Mucosa of descending colon (tissue), 3 donors: ENCODE measurements around the gene PRR5L. TPM values are rescaled to one million over a fixed set of nuclear protein-coding genes. Genes with fewer than 3 reads are reported as not detected.

Source experiments
- ATAC-seq: fragments of 200-7000 bp; cut with Tn5 transposase; one replicate; pipeline ENCODE4 v1.9.1; 2020; ENCODE audit warnings: mild to moderate bottlenecking, moderate library complexity
- DNase-seq, 3 donors: peaks; one replicate each; pipeline ENCODE4 v3.0.0-alpha.2; 2020
- H3K36me3 ChIP-seq: fragments of 200-600 bp; one replicate; pipeline ENCODE4 v1.8.0; 2021; ENCODE audit warnings: low read depth, mild to moderate bottlenecking
- H3K4me1 ChIP-seq: fragments of 200-600 bp; one replicate; pipeline ENCODE4 v1.8.0; 2021; ENCODE audit warnings: low read depth, mild to moderate bottlenecking
- H3K4me3 ChIP-seq: fragments of 200-600 bp; one replicate; pipeline ENCODE4 v1.8.0; 2021; ENCODE audit warnings: mild to moderate bottlenecking
- H3K9me3 ChIP-seq: fragments of 200-600 bp; one replicate; pipeline ENCODE4 v1.8.0; 2021; ENCODE audit warnings: mild to moderate bottlenecking
- intact Hi-C, 2 donors: fragments of 100-400 bp; cut with DNase I in 1 of 2; cut with micrococcal nuclease in 1 of 2; formaldehyde crosslinking; loops; one replicate each; pipeline versions ENCODE4 v1.11.0 to v1.11.1; 2022; cut with DNase I, micrococcal nuclease
- total RNA-seq, 3 donors: library from RNA; stranded (reverse); fragmentation: NEBNext Ultra II Directional in 2 of 3; extraction: Animal tissue kit (Norgen Biotek cat#: 25700) in 2 of 3; gene quantifications; one replicate each; pipeline versions ENCODE4 v1.2.1 to v1.2.4, GENCODE V29; 2021 to 2023
- TF ChIP-seq, protein P1 (sequence below): fragments of 200-600 bp; IDR thresholded peaks from one replicate; pipeline ENCODE4 v1.8.0; 2022; ENCODE audit warnings: antibody characterized with exemption, mild to moderate bottlenecking
- donor health status: DM: no; HTN: no; CAD: no; lungs with moderate emphysema.
- donor health status: DM: no; HTN: no; CAD: no.
- donor health status: DM: no; HTN: yes; CAD: no.

The PRR5L gene
- total RNA-seq, 3 donors from 2014 or later = 138 to 250 (median 203) TPM

DNA sequence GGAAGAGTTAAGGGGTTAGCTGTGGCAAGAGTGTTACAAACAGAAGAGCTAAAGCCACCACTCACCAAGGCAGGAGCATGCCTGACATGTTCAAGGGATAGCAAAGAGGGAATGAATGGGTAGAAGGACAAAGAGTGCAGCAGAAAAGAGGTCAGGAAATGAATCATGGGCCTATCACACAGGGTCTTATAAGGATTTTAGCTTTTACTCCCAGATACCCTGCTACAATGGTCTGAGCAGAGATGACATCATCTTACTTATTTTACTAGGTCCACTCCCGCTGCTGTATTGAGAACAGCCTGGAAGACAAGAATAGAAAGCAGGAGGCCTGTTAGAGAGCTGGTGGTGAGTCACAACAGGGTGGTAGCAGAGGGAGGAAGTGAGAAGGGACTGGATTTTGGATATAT, 204.2 kb downstream of the PRR5L start:
- H3K36me3 ChIP-seq = peaks cover 5% of the 10 kb centered on the region
- ATAC-seq = peak; percentile 99

DNA sequence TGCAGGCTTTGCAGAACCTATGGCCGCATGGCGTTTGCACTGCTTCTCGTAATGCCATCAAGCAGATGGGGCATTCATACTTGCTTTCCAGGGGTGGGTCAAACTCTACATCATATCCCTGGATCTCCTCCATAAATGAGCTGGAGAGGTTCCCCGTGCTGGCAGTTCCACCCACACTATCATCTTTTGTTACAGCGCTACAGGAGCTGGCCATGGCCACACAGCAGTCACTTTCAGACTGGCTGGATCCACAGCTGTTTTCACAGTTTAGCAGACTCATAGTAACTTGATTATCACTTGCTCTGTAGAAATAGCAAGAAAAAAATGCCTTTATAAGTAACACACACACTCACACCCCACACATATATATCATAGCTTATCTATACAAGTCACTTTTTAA, 205.1 kb downstream of the PRR5L start:
- Histone ChIP-seq H3K4me1 (peaks cover 7% of the 10 kb centered on the region), H3K4me3 (no peak overlapping the region), H3K36me3 (peaks cover 5% of the 10 kb centered on the region), H3K9me3 (no peaks in the 10 kb centered on the region)
- ATAC-seq = no peak
- intact Hi-C loops = no loop called here
- TF ChIP-seq, protein P1, sequence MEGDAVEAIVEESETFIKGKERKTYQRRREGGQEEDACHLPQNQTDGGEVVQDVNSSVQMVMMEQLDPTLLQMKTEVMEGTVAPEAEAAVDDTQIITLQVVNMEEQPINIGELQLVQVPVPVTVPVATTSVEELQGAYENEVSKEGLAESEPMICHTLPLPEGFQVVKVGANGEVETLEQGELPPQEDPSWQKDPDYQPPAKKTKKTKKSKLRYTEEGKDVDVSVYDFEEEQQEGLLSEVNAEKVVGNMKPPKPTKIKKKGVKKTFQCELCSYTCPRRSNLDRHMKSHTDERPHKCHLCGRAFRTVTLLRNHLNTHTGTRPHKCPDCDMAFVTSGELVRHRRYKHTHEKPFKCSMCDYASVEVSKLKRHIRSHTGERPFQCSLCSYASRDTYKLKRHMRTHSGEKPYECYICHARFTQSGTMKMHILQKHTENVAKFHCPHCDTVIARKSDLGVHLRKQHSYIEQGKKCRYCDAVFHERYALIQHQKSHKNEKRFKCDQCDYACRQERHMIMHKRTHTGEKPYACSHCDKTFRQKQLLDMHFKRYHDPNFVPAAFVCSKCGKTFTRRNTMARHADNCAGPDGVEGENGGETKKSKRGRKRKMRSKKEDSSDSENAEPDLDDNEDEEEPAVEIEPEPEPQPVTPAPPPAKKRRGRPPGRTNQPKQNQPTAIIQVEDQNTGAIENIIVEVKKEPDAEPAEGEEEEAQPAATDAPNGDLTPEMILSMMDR = no peak
- DNase-seq = no peak

More for the DNA sequence above, 204.2 kb downstream of the PRR5L start:
- TF ChIP-seq, protein P1 = no peak
- DNase-seq = peak in 1 of 3 donors; percentile 35
- no peak overlapping the region for H3K4me3 ChIP-seq
- intact Hi-C loops = no loop called here
- peaks cover 7% of the 10 kb centered on the region for H3K4me1 ChIP-seq
- no peaks in the 10 kb centered on the region for H3K9me3 ChIP-seq

DNA sequence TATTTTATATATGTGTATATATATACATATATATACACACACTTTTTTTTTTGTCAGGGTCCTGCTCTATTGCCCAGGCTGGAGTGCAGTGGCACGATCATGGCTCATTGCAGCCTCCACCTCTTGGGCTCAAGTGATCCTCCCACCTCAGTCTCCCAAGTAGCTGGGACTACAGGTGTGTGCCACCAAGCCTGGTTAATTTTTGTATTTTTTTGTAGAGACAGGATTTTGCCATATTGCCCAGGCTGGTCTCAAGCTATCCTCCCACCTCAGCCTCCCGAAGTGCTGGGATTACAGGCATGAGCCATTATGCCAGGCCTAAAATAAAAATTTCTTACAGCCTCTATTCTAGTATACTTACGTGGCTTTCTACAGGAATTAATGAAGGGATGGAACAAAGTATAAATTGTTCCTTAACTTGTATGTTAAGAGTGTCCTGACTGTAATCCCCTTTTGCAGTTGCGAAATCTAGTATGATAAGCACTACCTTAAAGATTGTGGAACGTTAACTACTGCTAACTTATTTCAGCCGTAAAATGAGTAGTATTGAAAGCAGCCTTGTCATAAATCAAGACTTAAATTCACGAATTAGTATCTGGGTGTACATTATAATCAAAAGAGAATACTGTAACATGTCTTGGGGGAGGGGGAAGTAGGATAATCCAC, 211.9 kb downstream of the PRR5L start:
- ATAC-seq (no peak), DNase-seq (no peak)
- Histone ChIP-seq H3K9me3 (no peaks in the 10 kb centered on the region), H3K36me3 (no peaks in the 10 kb centered on the region), H3K4me3 (no peak overlapping the region), H3K4me1 (peaks cover 8% of the 10 kb centered on the region)
- intact Hi-C loops = no loop called here
- TF ChIP-seq, protein P1 = no peak

DNA sequence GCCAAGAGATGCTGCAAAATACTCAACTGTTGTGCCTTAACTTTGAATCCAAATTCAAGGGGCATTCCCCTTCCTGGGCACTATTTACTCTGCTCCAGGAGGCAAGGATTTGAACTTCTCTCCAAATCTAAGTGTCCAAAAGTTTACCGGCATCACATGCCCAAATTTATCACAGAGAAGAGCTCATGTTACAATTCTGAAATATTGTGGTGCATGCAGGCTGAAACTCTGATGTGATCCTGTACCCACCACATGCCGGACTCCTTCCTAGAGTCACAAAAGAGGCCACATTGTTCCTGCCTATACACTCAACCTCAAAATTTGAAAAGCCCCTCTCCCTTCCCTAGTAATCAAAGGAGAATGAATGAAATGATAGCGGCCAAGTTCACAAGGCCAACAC, 212.7 kb downstream of the PRR5L start:
- no peak for ATAC-seq
- TF ChIP-seq, protein P1 = no peak
- no peaks in the 10 kb centered on the region for H3K9me3 ChIP-seq

DNA sequence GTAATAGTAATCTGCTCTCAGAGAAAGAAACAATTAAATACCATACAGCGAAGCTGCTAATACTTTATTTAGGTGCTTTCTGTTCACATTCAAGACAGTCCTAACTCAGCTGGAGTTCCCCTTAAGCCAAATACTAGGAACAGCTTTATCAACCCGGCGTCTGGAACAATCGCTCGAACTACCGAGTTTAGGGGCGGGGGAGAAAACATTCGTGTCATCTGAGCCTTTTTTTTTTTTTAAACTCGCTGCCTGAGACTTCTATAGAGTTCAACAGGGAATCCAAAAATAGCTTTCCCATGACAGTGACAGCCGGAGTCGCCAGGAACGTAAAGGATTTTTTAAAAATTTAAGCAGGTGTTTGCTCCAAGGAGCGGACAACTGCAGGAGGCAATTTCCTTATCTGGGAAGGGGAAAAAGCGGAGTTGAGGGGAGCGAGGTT, 213.1 kb downstream of the PRR5L start:
- H3K36me3 ChIP-seq = no peaks in the 10 kb centered on the region
- ATAC-seq (peak; percentile 1), DNase-seq (no peak)
- TF ChIP-seq, protein P1 = no peak
- no peaks in the 10 kb centered on the region for H3K9me3 ChIP-seq
- H3K4me1 ChIP-seq = peaks cover 8% of the 10 kb centered on the region
- intact Hi-C loops = no loop called here
- peak overlapping the region; percentile 74 for H3K4me3 ChIP-seq

More for the DNA sequence above, 212.7 kb downstream of the PRR5L start:
- intact Hi-C loops = no loop called here
- Histone ChIP-seq H3K4me3 (no peak overlapping the region), H3K4me1 (peaks cover 8% of the 10 kb centered on the region), H3K36me3 (no peaks in the 10 kb centered on the region)
- no peak for DNase-seq
